Measurements from ENCODE around the gene EXOC4. TPM values are rescaled to one million over a fixed set of nuclear protein-coding genes. Genes with fewer than 3 reads are reported as not detected.

The EXOC4 gene
- total RNA-seq, 4 donors from 2014 or later, result 36.6 to 64.0 (median 57.4) TPM

GRCh38 chr7:133940368-133940767 is 687.5 kb downstream of the EXOC4 start:
- no peak overlapping the region for H3K27ac ChIP-seq (replicated peaks in 1 of 4)
- no peaks in the 10 kb centered on the region for H3K27me3 ChIP-seq
- H3K4me1 ChIP-seq, result no peaks in the 10 kb centered on the region
- 92% methylated on average over 1 of the region's 1 CpG for WGBS
- DNase-seq (ENCODE audit: extremely low spot score), result no peak
- peaks cover 0 to 21% (median 10%) of the 10 kb centered on the region in 4 donors for H3K36me3 ChIP-seq
- intact Hi-C loops (cut with DNase I), result no loop called here
- TF ChIP-seq POLR2AphosphoS5 (IDR thresholded peaks at IDR 0.05), result no peak
- no peak for TF ChIP-seq CTCF (IDR thresholded peaks at IDR 0.05)
- no peak for TF ChIP-seq POLR2A (IDR thresholded peaks at IDR 0.05; ENCODE audit: low read depth)
- no peak for TF ChIP-seq EP300 (IDR thresholded peaks at IDR 0.05)
- H3K9me3 ChIP-seq, result no peaks in the 10 kb centered on the region
- no peak overlapping the region for H3K4me3 ChIP-seq

GRCh38 chr7:133941496-133941895 is 688.6 kb downstream of the EXOC4 start:
- intact Hi-C loops (cut with DNase I), result no loop called here
- 69% methylated on average over 2 of the region's 2 CpGs for whole genome bisulfite sequencing

GRCh38 chr7:133945497-133945896 is 692.6 kb downstream of the EXOC4 start:
- Histone ChIP-seq H3K27ac (replicated peaks in 1 of 4) (no peak overlapping the region), H3K9me3 (no peaks in the 10 kb centered on the region), H3K4me1 (no peaks in the 10 kb centered on the region), H3K27me3 (no peaks in the 10 kb centered on the region), H3K36me3 (no peaks in the 10 kb centered on the region), H3K4me3 (no peak overlapping the region)
- no peak for DNase-seq (ENCODE audit: extremely low spot score)
- WGBS, result 96% methylated on average over 5 of the region's 5 CpGs
- TF ChIP-seq POLR2A (IDR thresholded peaks at IDR 0.05; ENCODE audit: low read depth) (no peak), EP300 (IDR thresholded peaks at IDR 0.05) (no peak), POLR2AphosphoS5 (IDR thresholded peaks at IDR 0.05) (no peak), CTCF (IDR thresholded peaks at IDR 0.05) (no peak)
- intact Hi-C loops (cut with DNase I), result no loop called here

More at GRCh38 chr7:133941496-133941895, 688.6 kb downstream of the EXOC4 start:
- H3K36me3 ChIP-seq, result peaks cover 0 to 21% (median 10%) of the 10 kb centered on the region in 4 donors
- H3K9me3 ChIP-seq, result no peaks in the 10 kb centered on the region
- no peak overlapping the region for H3K4me3 ChIP-seq
- no peak for DNase-seq (ENCODE audit: extremely low spot score)
- H3K27ac ChIP-seq (replicated peaks in 1 of 4), result no peak overlapping the region
- H3K4me1 ChIP-seq, result no peaks in the 10 kb centered on the region
- H3K27me3 ChIP-seq, result no peaks in the 10 kb centered on the region
- TF ChIP-seq EP300 (IDR thresholded peaks at IDR 0.05) (no peak), POLR2A (IDR thresholded peaks at IDR 0.05; ENCODE audit: low read depth) (no peak), POLR2AphosphoS5 (IDR thresholded peaks at IDR 0.05) (no peak), CTCF (IDR thresholded peaks at IDR 0.05) (no peak)

- Histone ChIP-seq H3K27ac (replicated peaks in 1 of 4) (no peak overlapping the region), H3K4me3 (no peak overlapping the region), H3K27me3 (no peaks in the 10 kb centered on the region), H3K36me3 (no peaks in the 10 kb centered on the region), H3K4me1 (no peaks in the 10 kb centered on the region), H3K9me3 (no peaks in the 10 kb centered on the region)
- TF ChIP-seq CTCF (IDR thresholded peaks at IDR 0.05) (no peak), POLR2A (IDR thresholded peaks at IDR 0.05; ENCODE audit: low read depth) (no peak), EP300 (IDR thresholded peaks at IDR 0.05) (no peak), POLR2AphosphoS5 (IDR thresholded peaks at IDR 0.05) (no peak)
- WGBS, result 95% methylated on average over 6 of the region's 6 CpGs
- no peak for DNase-seq (ENCODE audit: extremely low spot score)
- intact Hi-C loops (cut with DNase I), result no loop called here
These were observed 694.8 kb downstream of the EXOC4 start for GRCh38 chr7:133947458-133948254.
